PC-3 (cell line): ENCODE results near the gene VEGFB.

Source experiments
- CTCF ChIP-seq: fragments of 300-600 bp; sonication (generic); conservative IDR thresholded peaks from 2 replicates; pipeline ENCODE4 v1.5.1; 2017; ENCODE audit warnings: antibody characterized with exemption, low read depth, mild to moderate bottlenecking, low read length
- EZH2phosphoT487 ChIP-seq: fragments of 300-600 bp; sonication (generic); IDR thresholded peaks from 2 replicates; pipeline ENCODE4 v1.6.1; 2018; ENCODE audit warnings: mild to moderate bottlenecking, antibody characterized with exemption, low read length, borderline replicate concordance

- no peak for TF ChIP-seq CTCF
- TF ChIP-seq EZH2phosphoT487 = no peak
Measured at GRCh38 chr11:64223001-64223651, 11.3 kb upstream of the VEGFB start.
